DMS114 treated with DMSO at 0.1 percent for 48 hours (cell line): ENCODE measurements around the gene ICAM1.
"Not testable (repeated sequence)": the region's sequence is repeated elsewhere in the genome, so short reads cannot be mapped to it uniquely, and the experiment has no call there.

Experiments
- DNase-seq: peaks from one replicate; lab custom pipeline; 2025; ENCODE audit not compliant: unreplicated experiment; lab: John Stamatoyannopoulos, UW

The ICAM1 gene

DNA sequence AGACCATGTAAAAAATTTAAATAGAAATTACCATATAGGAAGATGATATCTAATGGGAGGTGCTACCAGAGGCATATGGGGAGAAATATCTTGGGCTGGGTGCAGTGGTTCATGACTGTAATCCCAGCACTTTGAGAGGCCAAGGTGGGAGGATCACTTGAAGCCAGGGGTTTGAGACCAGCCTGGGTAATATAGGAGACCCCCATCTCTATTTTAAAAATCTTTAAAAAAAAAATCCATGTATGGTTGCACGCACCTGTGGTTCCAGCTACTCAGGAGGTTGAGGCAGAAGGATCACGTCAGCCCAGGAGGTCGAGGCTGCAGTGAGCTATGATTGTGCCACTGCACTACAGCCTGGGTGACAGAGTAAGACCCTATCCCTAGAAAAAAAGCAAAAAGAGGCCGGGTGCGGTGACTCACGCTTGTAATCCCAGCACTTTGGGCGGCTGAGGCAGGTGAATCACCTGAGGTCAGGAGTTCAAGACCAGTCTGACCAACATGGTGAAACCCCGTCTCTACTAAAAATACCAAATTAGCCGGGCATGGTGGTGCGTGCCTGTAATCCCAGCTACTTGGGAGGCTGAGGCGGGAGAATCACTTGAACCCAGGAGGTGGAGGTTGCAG, 29.0 kb upstream of the ICAM1 start:
- DNase-seq = not testable (repeated sequence)

DNA sequence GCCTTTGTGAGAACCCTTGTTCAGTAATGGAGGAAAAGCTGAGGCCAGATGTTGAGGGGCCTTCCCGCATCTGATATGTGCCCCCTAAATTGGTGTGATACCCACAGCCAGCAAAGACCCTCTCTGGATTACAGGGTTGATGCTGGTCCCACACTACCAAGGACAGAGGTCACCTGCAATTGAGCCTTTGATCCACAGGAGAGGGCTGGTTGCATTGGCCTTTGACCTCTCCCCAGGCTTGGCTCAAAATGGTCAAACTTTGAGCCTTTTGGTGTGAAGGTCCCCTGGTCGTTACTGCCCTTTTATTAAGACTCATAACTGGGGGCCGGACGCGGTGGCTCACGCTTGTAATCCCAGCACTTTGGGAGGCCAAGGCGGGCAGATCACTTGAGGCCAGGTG, 27.3 kb upstream of the ICAM1 start:
- no peak for DNase-seq

DNA sequence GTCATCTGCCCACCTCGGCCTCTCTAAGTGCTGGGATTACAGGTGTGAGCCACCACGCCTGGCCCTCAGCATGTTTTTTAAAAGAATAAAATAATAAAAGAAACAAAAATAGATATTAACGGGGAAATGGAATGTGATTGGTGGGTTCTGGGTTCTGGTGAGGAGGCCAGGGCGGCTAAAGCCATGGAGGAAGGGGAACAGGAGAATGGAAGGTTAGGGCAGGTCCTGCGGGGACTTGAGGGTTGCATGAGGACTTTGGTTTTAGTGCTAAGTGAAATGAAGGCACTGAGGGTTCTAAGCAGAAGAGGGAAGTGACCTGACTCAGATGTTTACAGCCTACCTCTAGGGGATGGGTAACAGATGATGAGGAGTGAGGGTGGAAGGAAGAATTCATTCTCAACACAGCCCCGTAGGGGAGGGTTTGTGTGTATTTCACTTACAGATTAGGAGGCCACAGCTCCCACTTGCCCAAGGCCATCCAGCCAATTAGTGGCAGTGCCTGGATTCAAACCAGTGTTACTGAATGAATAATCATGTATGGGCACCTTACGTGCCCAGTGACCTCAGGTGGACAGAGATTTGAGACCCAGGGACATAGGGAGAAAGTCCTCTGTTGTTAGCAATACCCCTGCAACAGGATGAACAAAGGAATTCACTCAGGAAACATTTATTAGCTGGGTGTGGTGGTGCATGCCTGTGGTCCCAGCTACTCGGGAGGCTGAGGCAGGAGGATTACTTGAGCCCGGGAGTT, 25.6 kb upstream of the ICAM1 start:
- no peak for DNase-seq

DNA sequence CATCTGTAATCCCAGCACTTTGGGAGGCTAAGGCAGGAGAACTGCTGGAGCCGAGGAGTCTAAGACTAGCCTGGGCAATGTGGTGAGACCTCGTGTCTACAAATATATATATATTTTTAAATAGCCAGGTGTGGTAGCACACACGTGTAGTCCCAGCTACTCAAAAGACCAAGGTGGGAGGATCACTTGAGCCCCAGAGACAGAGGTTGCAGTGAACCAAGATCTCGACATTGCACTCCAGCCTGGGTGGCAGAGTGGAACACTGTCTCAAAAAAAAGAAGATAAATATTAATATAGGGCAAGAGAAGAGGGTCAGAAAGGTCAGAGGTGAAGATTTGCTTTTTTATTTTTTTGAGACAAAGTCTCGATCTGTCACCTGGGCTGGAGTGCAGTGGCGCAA, 24.4 kb upstream of the ICAM1 start:
- DNase-seq = no peak

DNA sequence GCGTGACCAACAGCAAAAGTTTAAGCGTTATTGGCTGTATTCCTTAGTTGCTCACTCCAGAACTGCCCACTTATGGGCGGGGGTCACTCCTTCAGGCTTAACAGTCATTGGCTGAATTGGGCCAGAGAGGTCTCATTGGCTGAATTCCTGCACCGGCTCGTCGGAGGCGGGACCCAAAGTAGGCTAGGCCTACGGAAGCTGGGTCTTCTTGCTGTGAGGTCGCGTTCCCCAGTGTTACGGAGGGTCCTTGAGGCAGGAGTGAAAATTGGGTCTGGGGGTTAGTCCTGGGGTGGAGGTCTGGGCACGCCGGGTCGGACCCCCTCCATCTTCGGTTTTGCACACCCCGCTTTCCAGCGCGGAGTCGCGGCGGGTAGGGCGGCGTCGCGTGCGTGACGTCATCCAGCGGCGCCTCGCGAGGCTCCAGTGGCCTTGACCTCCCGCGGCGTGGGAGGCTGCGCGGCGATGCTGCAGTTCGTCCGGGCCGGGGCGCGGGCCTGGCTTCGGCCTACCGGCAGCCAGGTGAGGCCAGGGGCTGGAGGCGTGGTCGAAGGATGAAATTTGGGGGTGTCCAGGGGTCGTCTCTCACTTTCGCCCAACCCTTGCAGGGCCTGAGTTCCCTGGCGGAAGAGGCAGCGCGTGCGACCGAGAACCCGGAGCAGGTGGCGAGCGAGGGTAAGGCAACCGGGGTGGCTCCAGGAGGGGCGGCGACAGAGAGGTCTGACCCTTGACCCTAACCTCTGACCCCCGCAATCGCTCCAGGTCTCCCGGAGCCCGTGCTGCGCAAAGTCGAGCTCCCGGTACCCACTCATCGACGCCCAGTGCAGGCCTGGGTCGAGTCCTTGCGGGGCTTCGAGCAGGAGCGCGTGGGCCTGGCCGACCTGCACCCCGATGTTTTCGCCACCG, 18.9 kb upstream of the ICAM1 start, which contains the start of gene MRPL4:
Gene MRPL4, plus strand, starts transcription at position 423 of the 903 bp plus-strand sequence. Its CDS starts 40 bp downstream, at position 463.
- DNase-seq = peak; percentile 96

DNA sequence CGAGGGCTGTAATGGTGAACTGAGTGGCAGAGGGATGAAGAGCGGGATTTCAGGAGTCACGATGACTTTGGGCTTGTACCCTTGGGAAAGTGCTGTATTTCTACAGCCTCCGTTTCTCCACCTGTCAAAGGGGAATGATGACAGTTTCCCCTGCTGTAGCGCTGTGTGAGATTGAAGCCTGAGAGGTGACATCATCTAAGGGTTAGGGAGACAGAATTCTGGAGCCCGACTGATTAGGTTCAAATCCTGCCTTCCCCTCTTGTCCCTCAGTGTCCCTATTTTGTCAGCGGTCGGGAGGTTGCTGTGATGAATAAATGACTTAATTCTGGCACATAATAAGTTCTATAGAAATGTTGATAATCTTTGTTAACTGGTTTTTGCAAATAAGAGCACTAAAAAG, 18.2 kb upstream of the ICAM1 start:
- DNase-seq = no peak

DNA sequence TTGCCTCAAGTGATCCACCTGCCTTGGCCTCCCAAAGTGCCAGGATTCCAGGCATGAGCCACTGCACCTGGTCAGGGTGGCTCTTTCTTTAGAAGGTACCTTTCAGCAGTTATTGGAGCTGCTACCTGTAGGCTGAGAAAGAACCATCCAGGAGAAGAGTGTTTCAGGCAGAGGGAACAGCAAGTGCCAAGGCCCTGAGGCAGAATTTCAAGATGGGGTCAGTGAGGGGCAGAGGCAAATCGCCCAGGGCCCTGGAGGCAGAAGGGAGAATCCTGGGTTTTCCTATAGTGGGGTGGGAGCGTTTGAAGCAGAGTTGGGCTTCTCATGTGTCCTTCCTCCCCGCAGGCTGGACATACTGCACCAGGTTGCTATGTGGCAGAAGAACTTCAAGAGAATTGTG, 16.7 kb upstream of the ICAM1 start:
- DNase-seq = no peak

DNA sequence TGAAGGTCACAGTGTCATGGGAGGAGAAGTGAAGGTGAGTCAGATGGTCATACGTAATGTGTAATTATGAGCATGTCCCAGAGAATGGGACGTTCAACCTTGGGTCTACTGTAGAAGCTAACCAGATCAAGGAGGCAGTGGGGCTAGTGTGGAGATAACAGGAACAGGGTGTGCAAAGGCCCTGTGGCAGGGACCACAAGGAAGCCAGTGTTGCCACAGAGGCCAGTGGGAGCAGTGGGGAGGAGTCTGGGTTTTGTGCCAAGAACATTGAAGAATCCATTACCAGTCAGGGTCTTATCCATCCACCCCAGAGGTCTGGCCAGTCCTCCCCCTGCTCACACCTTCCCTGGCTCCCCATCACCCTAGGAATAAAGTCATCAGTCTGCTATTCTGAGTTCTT, 15.6 kb upstream of the ICAM1 start:
- no peak for DNase-seq

DNA sequence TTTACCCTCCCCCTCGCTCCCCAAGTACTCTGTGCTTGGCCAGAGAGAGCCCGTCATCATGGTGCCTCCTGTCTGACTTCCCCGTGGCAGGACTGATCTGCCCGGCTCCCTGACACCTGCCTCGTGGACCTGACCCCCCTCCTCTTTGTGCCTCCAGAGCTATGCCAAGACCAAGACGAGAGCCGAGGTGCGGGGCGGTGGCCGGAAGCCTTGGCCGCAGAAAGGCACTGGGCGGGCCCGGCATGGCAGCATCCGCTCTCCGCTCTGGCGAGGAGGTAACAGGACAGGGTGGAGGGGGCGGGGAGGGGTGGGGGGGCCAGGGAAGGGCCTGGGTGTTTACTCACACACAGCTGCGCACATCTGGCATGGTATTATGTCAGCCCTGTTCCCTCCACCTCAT, 14.4 kb upstream of the ICAM1 start:
- DNase-seq = no peak

DNA sequence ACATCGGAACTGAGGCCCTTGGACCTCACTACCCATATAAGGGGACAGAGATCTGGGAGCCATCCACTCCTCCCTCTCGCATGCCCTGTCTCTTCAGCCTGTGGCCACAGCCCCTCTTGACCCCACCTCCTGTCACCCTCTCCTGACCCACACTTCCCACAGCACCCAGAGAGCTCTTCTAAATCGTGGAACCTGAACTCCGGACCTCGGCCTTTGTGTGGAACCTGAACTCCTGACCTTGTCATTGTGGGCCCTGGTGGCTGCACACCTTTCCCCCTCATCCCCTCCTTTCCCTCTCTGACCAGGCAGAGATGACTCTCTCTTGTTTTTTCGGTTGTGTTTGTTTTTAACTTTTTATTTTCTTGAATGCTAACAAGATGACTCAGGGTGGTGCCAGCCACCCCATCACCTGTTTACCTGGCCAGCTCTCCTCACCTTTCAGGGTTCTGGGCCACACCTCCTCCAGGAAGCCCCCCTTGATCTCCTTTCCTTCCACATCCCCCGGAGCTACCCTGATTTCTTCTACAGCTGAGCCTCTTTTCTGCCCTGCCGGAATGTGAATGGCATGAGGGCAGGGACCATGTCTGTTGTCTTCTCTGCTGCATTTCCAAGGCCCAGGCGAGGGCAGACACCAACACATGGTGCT, 13.8 kb upstream of the ICAM1 start:
- no peak for DNase-seq

DNA sequence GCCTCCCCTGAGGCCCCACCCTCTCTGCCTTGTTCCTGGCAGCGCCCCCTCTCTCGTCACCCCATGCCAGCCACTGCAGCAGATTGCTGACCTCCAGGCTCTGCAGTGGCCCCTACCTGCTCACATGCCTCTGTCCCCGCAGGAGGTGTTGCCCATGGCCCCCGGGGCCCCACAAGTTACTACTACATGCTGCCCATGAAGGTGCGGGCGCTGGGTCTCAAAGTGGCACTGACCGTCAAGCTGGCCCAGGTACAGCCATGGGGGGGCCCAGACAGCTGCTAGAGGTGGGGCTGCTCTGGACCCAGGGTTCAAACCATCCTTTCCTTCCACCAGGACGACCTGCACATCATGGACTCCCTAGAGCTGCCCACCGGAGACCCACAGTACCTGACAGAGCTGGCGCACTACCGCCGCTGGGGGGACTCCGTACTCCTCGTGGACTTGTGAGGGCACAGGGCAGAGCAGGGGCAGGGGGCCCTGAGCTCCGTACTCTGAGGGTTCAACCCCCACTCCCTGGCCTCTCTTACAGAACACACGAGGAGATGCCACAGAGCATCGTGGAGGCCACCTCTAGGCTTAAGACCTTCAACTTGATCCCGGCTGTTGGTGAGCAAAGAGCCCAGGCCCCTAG, 12.7 kb upstream of the ICAM1 start:
- no peak for DNase-seq

DNA sequence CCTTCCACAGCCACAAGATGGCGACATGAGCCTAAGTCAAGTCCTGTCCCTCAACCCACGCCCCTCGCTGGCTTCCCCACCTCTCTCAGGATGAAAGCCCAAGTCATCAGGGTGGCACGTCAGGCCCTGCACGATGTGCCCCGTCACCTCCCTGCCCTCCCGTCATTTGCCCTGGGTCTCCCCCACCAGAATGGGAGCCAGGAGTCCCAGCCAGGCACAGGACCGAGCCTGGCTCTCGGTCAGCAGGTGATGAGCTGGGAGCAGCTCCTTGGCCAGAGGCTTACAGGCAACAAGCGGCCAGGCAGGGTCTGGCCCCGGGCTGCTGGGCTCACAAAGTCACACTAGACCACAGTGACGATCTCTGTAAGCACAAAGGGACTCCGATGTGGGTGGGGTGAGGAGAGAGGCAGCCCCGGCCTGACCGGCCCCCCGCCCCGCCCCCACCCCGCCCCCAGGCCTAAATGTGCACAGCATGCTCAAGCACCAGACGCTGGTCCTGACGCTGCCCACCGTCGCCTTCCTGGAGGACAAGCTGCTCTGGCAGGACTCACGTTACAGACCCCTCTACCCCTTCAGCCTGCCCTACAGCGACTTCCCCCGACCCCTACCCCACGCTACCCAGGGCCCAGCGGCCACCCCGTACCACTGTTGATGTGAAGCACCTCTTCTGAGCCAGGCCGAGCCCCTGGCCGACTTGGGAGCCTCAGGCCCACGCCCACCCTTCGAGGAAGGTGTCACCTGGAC, 11.6 kb upstream of the ICAM1 start:
- peak; percentile 67 for DNase-seq

DNA sequence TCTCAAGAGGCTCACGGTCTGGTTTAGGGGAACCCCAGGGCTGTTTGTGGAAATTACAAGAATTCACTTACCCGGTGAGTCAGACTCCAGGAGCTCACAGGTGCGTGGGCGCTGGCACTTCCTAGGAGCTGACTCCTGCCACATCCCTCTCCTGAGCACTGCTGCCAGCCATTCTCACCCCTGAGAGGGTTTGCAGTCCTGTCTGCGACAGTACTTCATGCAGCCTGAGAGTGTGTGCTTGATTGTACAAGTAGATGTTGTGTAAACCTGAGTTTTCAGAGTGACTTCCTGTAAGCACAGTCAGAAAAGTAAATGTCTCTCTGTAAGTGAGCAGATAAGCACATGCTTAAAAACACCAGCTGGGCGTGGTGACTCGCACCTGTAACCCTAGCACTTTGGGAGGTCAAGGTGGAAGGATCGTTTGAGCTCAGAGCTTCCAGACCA, 10.8 kb upstream of the ICAM1 start:
- DNase-seq = no peak

DNA sequence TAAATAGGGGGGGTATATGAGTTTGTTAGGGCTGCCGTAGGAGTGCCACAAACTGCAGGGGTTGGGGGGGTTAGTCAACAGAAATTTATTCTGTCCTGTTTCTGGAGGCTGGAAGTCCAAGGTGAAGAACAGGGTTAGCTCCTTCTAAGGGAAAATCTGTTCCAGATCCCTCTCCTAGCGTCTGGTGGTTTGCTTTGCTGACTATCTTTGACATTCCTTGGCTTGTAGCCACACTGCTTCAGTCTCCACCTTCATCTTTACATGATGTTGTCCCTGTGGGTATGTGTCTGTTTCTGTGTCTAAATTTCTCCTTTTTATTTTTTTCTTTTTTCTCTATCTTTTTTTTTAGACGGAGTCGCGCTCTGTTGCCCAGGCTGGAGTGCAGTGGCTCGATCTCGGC, 8.1 kb upstream of the ICAM1 start:
- DNase-seq = no peak

DNA sequence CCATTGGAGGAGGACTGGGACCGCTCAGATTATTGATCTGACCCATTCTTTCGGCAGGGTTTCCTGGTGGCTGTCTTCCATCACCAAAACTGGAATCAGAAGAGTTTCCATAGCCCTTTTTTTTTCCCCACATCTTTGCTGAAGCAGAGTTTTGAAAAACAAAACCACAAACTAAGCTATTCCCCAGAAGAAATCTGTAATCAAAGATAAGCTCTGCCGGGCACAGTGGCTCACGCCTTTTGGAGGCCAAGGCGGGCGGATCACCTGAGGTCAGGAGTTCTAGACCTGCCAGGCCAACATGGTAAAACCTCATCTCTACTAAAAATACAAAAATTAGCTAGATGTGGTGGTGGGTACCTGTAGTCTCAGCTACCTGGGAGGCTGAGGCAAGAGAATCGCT, 4.2 kb upstream of the ICAM1 start:
- no peak for DNase-seq

DNA sequence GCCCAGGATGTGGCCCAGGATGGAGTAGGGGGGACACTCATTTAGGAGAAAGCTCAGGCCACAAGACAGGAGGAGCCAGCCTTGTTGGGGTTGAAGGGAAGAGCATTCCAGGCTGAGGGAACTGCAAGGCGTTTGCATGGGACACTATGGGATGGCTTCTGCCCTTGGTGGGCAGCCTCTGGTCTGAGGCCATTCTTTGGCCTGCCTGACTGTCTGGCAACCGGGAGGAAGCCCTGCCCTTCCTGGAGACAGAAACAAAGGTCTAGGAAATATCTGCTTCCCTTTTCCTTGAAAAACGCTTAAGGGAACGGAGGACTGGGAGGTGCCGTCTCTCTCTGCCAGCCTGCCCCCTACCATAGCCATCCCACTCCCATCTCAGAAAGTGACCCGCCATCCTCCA, 2.8 kb upstream of the ICAM1 start:
- DNase-seq = no peak

DNA sequence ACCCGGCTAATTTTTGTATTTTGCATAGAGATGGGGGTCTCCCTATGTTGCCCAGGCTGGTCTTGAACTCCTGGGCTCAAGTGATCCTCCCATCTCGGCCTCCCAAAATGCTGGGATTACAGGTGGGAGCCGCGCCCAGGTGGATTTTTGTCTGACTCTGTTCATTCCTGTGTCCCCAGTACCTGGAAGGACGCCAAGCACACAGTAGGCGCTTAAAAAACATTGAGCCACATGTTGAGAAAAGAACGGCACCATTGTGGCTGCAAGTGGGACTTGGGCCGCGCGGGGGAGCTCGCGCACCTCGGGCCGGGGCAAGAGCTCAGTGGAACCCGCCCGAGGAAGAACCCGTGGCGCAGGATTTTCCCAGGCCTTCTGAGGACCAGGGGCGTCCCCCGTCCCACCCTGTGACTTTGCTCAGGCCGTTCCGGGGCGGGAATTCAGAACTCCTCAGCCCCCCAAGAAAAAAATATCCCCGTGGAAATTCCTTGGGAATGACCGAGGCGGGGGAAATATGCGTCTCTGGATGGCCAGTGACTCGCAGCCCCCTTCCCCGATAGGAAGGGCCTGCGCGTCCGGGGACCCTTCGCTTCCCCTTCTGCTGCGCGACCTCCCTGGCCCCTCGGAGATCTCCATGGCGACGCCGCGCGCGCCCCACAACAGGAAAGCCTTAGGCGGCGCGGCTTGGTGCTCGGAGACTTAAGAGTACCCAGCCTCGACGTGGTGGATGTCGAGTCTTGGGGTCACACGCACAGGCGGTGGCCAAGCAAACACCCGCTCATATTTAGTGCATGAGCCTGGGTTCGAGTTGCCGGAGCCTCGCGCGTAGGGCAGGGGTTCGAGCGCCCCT, 1.4 kb upstream of the ICAM1 start:
- peak; percentile 41 for DNase-seq

DNA sequence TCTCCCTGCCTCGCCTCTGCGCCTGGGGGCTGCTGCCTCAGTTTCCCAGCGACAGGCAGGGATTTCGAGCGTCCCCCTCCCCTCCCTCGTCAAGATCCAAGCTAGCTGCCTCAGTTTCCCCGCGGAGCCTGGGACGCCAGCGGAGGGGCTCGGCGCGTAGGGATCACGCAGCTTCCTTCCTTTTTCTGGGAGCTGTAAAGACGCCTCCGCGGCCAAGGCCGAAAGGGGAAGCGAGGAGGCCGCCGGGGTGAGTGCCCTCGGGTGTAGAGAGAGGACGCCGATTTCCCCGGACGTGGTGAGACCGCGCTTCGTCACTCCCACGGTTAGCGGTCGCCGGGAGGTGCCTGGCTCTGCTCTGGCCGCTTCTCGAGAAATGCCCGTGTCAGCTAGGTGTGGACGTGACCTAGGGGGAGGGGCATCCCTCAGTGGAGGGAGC, 722 bp upstream of the ICAM1 start:
- DNase-seq = no peak

DNA sequence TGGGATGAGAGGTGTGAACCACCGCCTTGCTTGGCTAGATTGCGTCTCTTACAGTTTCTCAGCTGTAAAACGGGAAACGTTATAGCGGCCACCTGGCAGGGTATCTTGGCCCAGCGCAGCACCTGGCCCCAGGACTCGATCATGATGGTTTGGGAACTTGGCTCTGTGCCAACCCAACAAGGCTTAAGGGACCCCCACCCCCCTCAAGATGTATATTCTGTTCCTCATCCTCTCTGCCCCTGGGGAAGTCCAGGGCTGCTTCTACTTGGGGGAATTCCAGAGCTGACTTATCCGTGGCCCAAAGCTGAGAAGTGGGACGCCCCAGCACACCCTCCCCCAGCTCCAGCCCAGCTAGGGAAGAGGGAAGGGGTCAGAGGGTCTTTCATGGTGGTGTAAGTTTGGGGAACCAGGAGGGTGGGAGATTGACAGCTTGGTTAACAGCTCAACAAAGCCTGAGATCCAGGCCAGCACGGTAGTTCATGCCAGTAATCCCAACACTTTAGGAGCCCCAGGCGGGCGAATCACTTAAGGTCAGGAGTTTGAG, 695 bp downstream of the ICAM1 start:
- no peak for DNase-seq
